Spinal cord (tissue), 10 donors: Measurements from ENCODE around the gene KIF16B. TPM values are rescaled to one million over a fixed set of nuclear protein-coding genes. Genes with fewer than 3 reads are reported as not detected.
"Not testable (repeated sequence)": the region's sequence is repeated elsewhere in the genome, so short reads cannot be mapped to it uniquely, and the experiment has no call there.

Experiments used
- DNase-seq, 6 donors: peaks; one replicate each; pipeline versions ENCODE4 v3.0.0 to v3.0.0-alpha.2; 2013 to 2015; ENCODE audit warnings: low spot score in 6 of 6, low read depth in 4 of 6
- H3K27ac ChIP-seq: one replicate; pipeline ENCODE4 v1.5.1; 2013; ENCODE audit warnings: low read depth, low read length, control low read depth
- H3K27me3 ChIP-seq: one replicate; pipeline ENCODE4 v1.6.1; 2013; ENCODE audit warnings: low read length; ENCODE audit not compliant: control insufficient read depth, insufficient read depth
- H3K36me3 ChIP-seq: one replicate; pipeline ENCODE4 v1.6.1; 2013; ENCODE audit warnings: low read length; ENCODE audit not compliant: control insufficient read depth, insufficient read depth
- H3K4me1 ChIP-seq: one replicate; pipeline ENCODE4 v1.6.1; 2013; ENCODE audit warnings: low read length; ENCODE audit not compliant: control insufficient read depth, insufficient read depth
- H3K4me3 ChIP-seq: one replicate; pipeline ENCODE4 v1.5.1; 2013; ENCODE audit warnings: low read depth, low read length, control low read depth
- H3K9me3 ChIP-seq: one replicate; pipeline ENCODE4 v1.6.1; 2013; ENCODE audit warnings: low read length; ENCODE audit not compliant: control insufficient read depth, insufficient read depth
- WGBS: methylation state at CpG from one replicate; pipeline ENCODE4 v1.1.5; 2013; ENCODE audit warnings: missing lambda C conversion rate; ENCODE audit not compliant: insufficient coverage; 5-methylcytosine and 5-hydroxymethylcytosine counted together
- polyA plus RNA-seq, 2 donors: library from polyadenylated mRNA; unstranded; fragments of 120-200 nt; gene quantifications; one replicate each; pipeline ENCODE4 v1.2.1, GENCODE V29; 2013; ENCODE audit not compliant: insufficient read length in 2 of 2
- total RNA-seq, 2 donors: library from RNA; depleted of rRNA in 1 of 2; stranded (reverse); fragments of 120-200 nt in 1 of 2; fragments of >200 nt in 1 of 2; gene quantifications; one replicate each; pipeline versions ENCODE4 v1.2.3 to v1.2.4, GENCODE V29; 2013 to 2014
- donor health status: healthy.

KIF16B gene
- total and polyA plus RNA-seq, 4 donors, result 7.8 to 21.0 (median 12.9) TPM

- WGBS, result 91% methylated on average over 4 of the region's 5 CpGs
Measured at GRCh38 chr20:16244892-16245291, 328.4 kb downstream of the KIF16B start.

GRCh38 chr20:16243470-16243869 lies 329.8 kb downstream of the KIF16B start:
- DNase-seq, result peak in 2 of 6 donors; percentile 36 to 61
- 72% methylated on average over 4 of the region's 4 CpGs for WGBS
- Histone ChIP-seq H3K27me3 (no peaks in the 10 kb centered on the region), H3K9me3 (no peaks in the 10 kb centered on the region), H3K4me3 (no peak overlapping the region), H3K27ac (no peak overlapping the region), H3K4me1 (peaks cover 3% of the 10 kb centered on the region), H3K36me3 (no peaks in the 10 kb centered on the region)

More at GRCh38 chr20:16244892-16245291, 328.4 kb downstream of the KIF16B start:
- H3K4me1 ChIP-seq, result peaks cover 3% of the 10 kb centered on the region
- H3K27ac ChIP-seq, result no peak overlapping the region
- H3K9me3 ChIP-seq, result no peaks in the 10 kb centered on the region
- H3K36me3 ChIP-seq, result no peaks in the 10 kb centered on the region
- H3K4me3 ChIP-seq, result no peak overlapping the region
- no peaks in the 10 kb centered on the region for H3K27me3 ChIP-seq
- no peak for DNase-seq

- Histone ChIP-seq H3K27ac (no peak overlapping the region), H3K4me3 (no peak overlapping the region), H3K27me3 (no peaks in the 10 kb centered on the region), H3K4me1 (peaks cover 2% of the 10 kb centered on the region), H3K9me3 (no peaks in the 10 kb centered on the region), H3K36me3 (no peaks in the 10 kb centered on the region)
- peak in 2 of 6 donors; percentile 63 for DNase-seq
Measured at GRCh38 chr20:16241911-16242310, 331.3 kb downstream of the KIF16B start.

GRCh38 chr20:16240355-16240754 lies 332.9 kb downstream of the KIF16B start:
- Histone ChIP-seq H3K27ac (no peak overlapping the region), H3K4me1 (no peaks in the 10 kb centered on the region), H3K4me3 (no peak overlapping the region), H3K36me3 (no peaks in the 10 kb centered on the region), H3K9me3 (no peaks in the 10 kb centered on the region), H3K27me3 (no peaks in the 10 kb centered on the region)
- DNase-seq, result no peak

GRCh38 chr20:16236589-16237241 lies 336.5 kb downstream of the KIF16B start:
- H3K27ac ChIP-seq, result no peak overlapping the region
- no peak for DNase-seq
- no peaks in the 10 kb centered on the region for H3K27me3 ChIP-seq
- no peak overlapping the region for H3K4me3 ChIP-seq
- H3K4me1 ChIP-seq, result no peaks in the 10 kb centered on the region
- H3K9me3 ChIP-seq, result no peaks in the 10 kb centered on the region
- WGBS, result 70% methylated on average over 7 of the region's 9 CpGs
- no peaks in the 10 kb centered on the region for H3K36me3 ChIP-seq

GRCh38 chr20:16230402-16230801 lies 342.8 kb downstream of the KIF16B start:
- H3K4me3 ChIP-seq, result no peak overlapping the region
- H3K9me3 ChIP-seq, result no peaks in the 10 kb centered on the region
- H3K27me3 ChIP-seq, result no peaks in the 10 kb centered on the region
- H3K4me1 ChIP-seq, result no peaks in the 10 kb centered on the region
- H3K27ac ChIP-seq, result no peak overlapping the region
- DNase-seq, result no peak
- H3K36me3 ChIP-seq, result no peaks in the 10 kb centered on the region

GRCh38 chr20:16229813-16230212 lies 343.4 kb downstream of the KIF16B start:
- Histone ChIP-seq H3K9me3 (no peaks in the 10 kb centered on the region), H3K36me3 (no peaks in the 10 kb centered on the region), H3K4me1 (no peaks in the 10 kb centered on the region), H3K4me3 (no peak overlapping the region), H3K27ac (no peak overlapping the region), H3K27me3 (no peaks in the 10 kb centered on the region)
- no peak for DNase-seq
- 100% methylated on average over 1 of the region's 1 CpG for WGBS

GRCh38 chr20:16228722-16229121 lies 344.5 kb downstream of the KIF16B start:
- Histone ChIP-seq H3K27ac (no peak overlapping the region), H3K27me3 (no peaks in the 10 kb centered on the region), H3K36me3 (no peaks in the 10 kb centered on the region), H3K9me3 (no peaks in the 10 kb centered on the region), H3K4me1 (no peaks in the 10 kb centered on the region), H3K4me3 (no peak overlapping the region)
- 90% methylated on average over 3 of the region's 4 CpGs for WGBS
- no peak for DNase-seq

GRCh38 chr20:16226961-16227360 lies 346.3 kb downstream of the KIF16B start:
- H3K27ac ChIP-seq, H3K9me3 ChIP-seq, H3K36me3 ChIP-seq, H3K4me3 ChIP-seq, H3K27me3 ChIP-seq, DNase-seq, H3K4me1 ChIP-seq: not testable (repeated sequence)
- WGBS, result no CpG with 5 or more reads among the region's 27 CpGs

- Histone ChIP-seq H3K27me3 (no peaks in the 10 kb centered on the region), H3K36me3 (no peaks in the 10 kb centered on the region), H3K27ac (no peak overlapping the region), H3K9me3 (no peaks in the 10 kb centered on the region), H3K4me3 (no peak overlapping the region), H3K4me1 (no peaks in the 10 kb centered on the region)
- no peak for DNase-seq
- no CpG with 5 or more reads among the region's 3 CpGs for WGBS
Measured at GRCh38 chr20:16224836-16225235, 348.4 kb downstream of the KIF16B start.
